Endothelial cell of umbilical vein (primary cell): Measurements from ENCODE around the gene AS3MT. TPM values are rescaled to one million over a fixed set of nuclear protein-coding genes. Genes with fewer than 3 reads are reported as not detected.

Experiments
- BruUV-seq: library from RNA; stranded (reverse); fragments of 400-500 nt; replicated peaks from 2 replicates; lab custom pipeline; 2021; lab: Mats Ljungman, UMichigan
- CTCF ChIA-PET: fragments of 300-600, 350-600 bp; sonication (Branson Sonifier 250); formaldehyde crosslinking; loops from one replicate; lab custom pipeline; 2021; ENCODE audit warnings: antibody characterized with exemption, inconsistent platforms; lab: Charles Lee
- POLR2A ChIA-PET: fragments of 300-600, 350-600 bp; sonication (Branson Sonifier 250); formaldehyde crosslinking; loops from one replicate; lab custom pipeline; 2021; ENCODE audit warnings: antibody characterized with exemption, inconsistent platforms; lab: Charles Lee
- DNase-seq: peaks from one replicate; pipeline ENCODE4 v3.0.0-alpha.2; 2011; ENCODE audit warnings: low read depth, low spot score
- FAIRE-seq: peaks from 2 replicates; lab custom pipeline; 2011; peaks lifted over from hg19 to GRCh38; lab: Jason Lieb, UNC
- H2AFZ ChIP-seq: 2 replicates; pipeline ENCODE4 v1.6.0; 2012; ENCODE audit warnings: low read depth, low read length, control low read depth, inconsistent platforms
- H3K27ac ChIP-seq: 2 replicates; pipeline ENCODE4 v1.5.1; 2011; ENCODE audit warnings: low read depth, mild to moderate bottlenecking, control low read depth, low read length, moderate library complexity; ENCODE audit not compliant: insufficient read depth
- H3K27me3 ChIP-seq, 2 experiments: 2 replicates each; pipeline versions ENCODE4 v1.6.0 to v1.6.1; 2011; ENCODE audit warnings: low read length in 2 of 2, mixed read lengths in 1 of 2; ENCODE audit not compliant: control insufficient read depth in 2 of 2, insufficient read depth in 2 of 2
- H3K36me3 ChIP-seq, 2 experiments: 2 replicates in 1 of 2; 3 replicates in 1 of 2; pipeline ENCODE4 v1.5.1; 2011; ENCODE audit warnings: low read length in 2 of 2, mild to moderate bottlenecking in 1 of 2, moderate library complexity in 1 of 2; ENCODE audit not compliant: control insufficient read depth in 2 of 2, insufficient read depth in 2 of 2; ENCODE audit errors: extremely low read depth in 1 of 2
- H3K4me1 ChIP-seq: 3 replicates; pipeline ENCODE4 v1.5.1; 2011; ENCODE audit warnings: mild to moderate bottlenecking, low read length; ENCODE audit not compliant: control insufficient read depth, insufficient read depth; ENCODE audit errors: extremely low read depth
- H3K4me2 ChIP-seq: 2 replicates; pipeline ENCODE4 v1.6.1; 2011; ENCODE audit warnings: low read length, control low read depth, mixed read lengths; ENCODE audit not compliant: insufficient read depth
- H3K4me3 ChIP-seq, 3 experiments: fragments of 200-600 bp in 1 of 3; sonication (generic), shearing (Covaris generic) in 1 of 3; replicated peaks in 1 of 3; 2 replicates each; pipeline ENCODE4 v1.5.1; 2011 to 2016; ENCODE audit warnings: control low read depth in 3 of 3, low read length in 3 of 3, mild to moderate bottlenecking in 2 of 3, inconsistent platforms in 1 of 3, low read depth in 1 of 3, moderate library complexity in 1 of 3; ENCODE audit not compliant: insufficient read depth in 1 of 3
- H3K79me2 ChIP-seq: 2 replicates; pipeline ENCODE4 v1.6.0; 2012; ENCODE audit warnings: low read length, inconsistent platforms; ENCODE audit not compliant: control insufficient read depth, insufficient read depth
- H3K9ac ChIP-seq: replicated peaks from 2 replicates; pipeline ENCODE3; 2011; ENCODE audit warnings: low read length, control low read depth; ENCODE audit not compliant: insufficient read depth; ENCODE audit errors: extremely low read depth
- H3K9me1 ChIP-seq: replicated peaks from 3 replicates; pipeline ENCODE4 v1.6.0; 2011; ENCODE audit warnings: mild to moderate bottlenecking, low read length; ENCODE audit not compliant: control insufficient read depth, insufficient read depth; ENCODE audit errors: extremely low read depth
- H3K9me3 ChIP-seq: replicated peaks from 2 replicates; pipeline ENCODE4 v1.5.1; 2012; ENCODE audit warnings: low read length, inconsistent platforms; ENCODE audit not compliant: control insufficient read depth, insufficient read depth
- H4K20me1 ChIP-seq: replicated peaks from 2 replicates; pipeline ENCODE3; 2011; ENCODE audit warnings: mild to moderate bottlenecking, low read length; ENCODE audit not compliant: control insufficient read depth, insufficient read depth; ENCODE audit errors: extremely low read depth
- EZH2 ChIP-seq: IDR thresholded peaks from 2 replicates; pipeline ENCODE4 v1.6.1; 2012; ENCODE audit warnings: borderline replicate concordance, low read depth, mild to moderate bottlenecking, moderate library complexity, low read length, inconsistent platforms; ENCODE audit not compliant: severe bottlenecking
- FOS ChIP-seq: IDR thresholded peaks from 2 replicates; pipeline ENCODE4 v1.6.1; 2011; ENCODE audit warnings: mild to moderate bottlenecking, low read length, moderate library complexity, borderline replicate concordance; ENCODE audit not compliant: insufficient read depth
- GATA2 ChIP-seq: IDR thresholded peaks from 2 replicates; pipeline ENCODE4 v1.7.0; 2011; ENCODE audit warnings: low read depth, mild to moderate bottlenecking, moderate library complexity, mixed read lengths, low read length; ENCODE audit not compliant: insufficient read length, insufficient read depth
- JUN ChIP-seq: IDR thresholded peaks from 2 replicates; pipeline ENCODE4 v1.6.1; 2011; ENCODE audit warnings: borderline replicate concordance, low read depth; ENCODE audit not compliant: insufficient read length, insufficient read depth
- MAX ChIP-seq: IDR thresholded peaks from 2 replicates; pipeline ENCODE4 v1.6.1; 2011; ENCODE audit not compliant: insufficient read depth, insufficient read length
- MYC ChIP-seq: IDR thresholded peaks from one replicate; pipeline ENCODE4 v1.6.1; 2011; ENCODE audit warnings: mild to moderate bottlenecking, low read depth, low read length
- POLR2A ChIP-seq: IDR thresholded peaks from 2 replicates; pipeline ENCODE4 v1.6.1; 2012; ENCODE audit warnings: low read depth, mild to moderate bottlenecking, control low read depth, low read length
- POLR2AphosphoS5 ChIP-seq: IDR thresholded peaks from 2 replicates; pipeline ENCODE4 v1.6.1; 2012; ENCODE audit warnings: low read depth, mild to moderate bottlenecking, control low read depth, low read length, moderate library complexity; ENCODE audit not compliant: insufficient read depth
- dilution Hi-C: fragments of 300-500 bp; cut with MboI; formaldehyde crosslinking; loops from one replicate; pipeline ENCODE4 v1.15.0; 2019; ENCODE audit warnings: low sequenced_read_pairs; ENCODE audit not compliant: extremely low pct_ligation_motif_present
- intact Hi-C: fragments of 100-400 bp; cut with micrococcal nuclease; formaldehyde crosslinking; loops from one replicate; pipeline ENCODE4 v1.10.0; 2022
- polyA plus RNA-seq, 4 experiments: library from polyadenylated mRNA; depleted of rRNA in 3 of 4; stranded (reverse) in 3 of 4; unstranded in 1 of 4; fragments of >200 nt; gene quantifications; 2 replicates each; pipeline versions ENCODE4 v1.2.1 to v1.2.3, GENCODE V29; 2011 to 2012; ENCODE audit warnings: missing spikeins in 1 of 4
- total RNA-seq: library from RNA; stranded (reverse); gene quantifications from 2 replicates; pipeline ENCODE4 v1.2.3, GENCODE V29; 2021
- TF ChIP-seq, protein P1 (sequence below), 2 donors: IDR thresholded peaks; 1 replicate in 1 of 2; 2 replicates in 1 of 2; pipeline ENCODE4 v1.5.1; 2011; ENCODE audit warnings: low read length in 2 of 2, mild to moderate bottlenecking in 2 of 2, moderate library complexity in 2 of 2, control low read depth in 1 of 2, inconsistent platforms in 1 of 2, low read depth in 1 of 2; ENCODE audit not compliant: insufficient read depth in 1 of 2; ENCODE audit errors: extremely low read depth in 1 of 2

Gene AS3MT
- total and polyA plus RNA-seq, 2 donors (not counting 3 experiments of a cell fraction or from before 2014, with no cell fraction given), result 1.0 TPM; not detected in 1

GRCh38 chr10:102834143-102834542, 35.1 kb upstream of the AS3MT start:
- TF ChIP-seq MAX (no peak), GATA2 (no peak), MYC (no peak), JUN (no peak), POLR2A (no peak), FOS (no peak), EZH2 (no peak), POLR2AphosphoS5 (no peak)
- TF ChIP-seq, protein P1, sequence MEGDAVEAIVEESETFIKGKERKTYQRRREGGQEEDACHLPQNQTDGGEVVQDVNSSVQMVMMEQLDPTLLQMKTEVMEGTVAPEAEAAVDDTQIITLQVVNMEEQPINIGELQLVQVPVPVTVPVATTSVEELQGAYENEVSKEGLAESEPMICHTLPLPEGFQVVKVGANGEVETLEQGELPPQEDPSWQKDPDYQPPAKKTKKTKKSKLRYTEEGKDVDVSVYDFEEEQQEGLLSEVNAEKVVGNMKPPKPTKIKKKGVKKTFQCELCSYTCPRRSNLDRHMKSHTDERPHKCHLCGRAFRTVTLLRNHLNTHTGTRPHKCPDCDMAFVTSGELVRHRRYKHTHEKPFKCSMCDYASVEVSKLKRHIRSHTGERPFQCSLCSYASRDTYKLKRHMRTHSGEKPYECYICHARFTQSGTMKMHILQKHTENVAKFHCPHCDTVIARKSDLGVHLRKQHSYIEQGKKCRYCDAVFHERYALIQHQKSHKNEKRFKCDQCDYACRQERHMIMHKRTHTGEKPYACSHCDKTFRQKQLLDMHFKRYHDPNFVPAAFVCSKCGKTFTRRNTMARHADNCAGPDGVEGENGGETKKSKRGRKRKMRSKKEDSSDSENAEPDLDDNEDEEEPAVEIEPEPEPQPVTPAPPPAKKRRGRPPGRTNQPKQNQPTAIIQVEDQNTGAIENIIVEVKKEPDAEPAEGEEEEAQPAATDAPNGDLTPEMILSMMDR (IDR thresholded peaks at IDR 0.05; ENCODE audit: extremely low read depth in 1 of 2, insufficient read depth in 1 of 2, low read depth in 1 of 2, low read length in 2 of 2), result no peak
- POLR2A ChIA-PET, result interaction anchor here (0.6 kb wide), 1 partner anchor 355 kb away, joined by 9 read pairs; no protein-coding TSS in a partner anchor
- H3K36me3 ChIP-seq, result no peaks in the 10 kb centered on the region
- H3K79me2 ChIP-seq, result no peaks in the 10 kb centered on the region
- dilution Hi-C loops, result no loop called here
- no peaks in the 10 kb centered on the region for H4K20me1 ChIP-seq
- intact Hi-C loops, result no loop called here
- no peak overlapping the region for H3K27ac ChIP-seq
- no TSS peak for BruUV-seq
- FAIRE-seq (no peak), DNase-seq (no peak)
- peaks cover 0 to 4% of the 10 kb centered on the region in 2 experiments for H3K27me3 ChIP-seq
- no peak overlapping the region for H3K4me3 ChIP-seq
- no peaks in the 10 kb centered on the region for H3K9me3 ChIP-seq
- H2AFZ ChIP-seq, result no peak overlapping the region
- H3K4me1 ChIP-seq, result no peaks in the 10 kb centered on the region
- CTCF ChIA-PET, result interaction anchor here (0.7 to 11.3 kb wide), 5 partner anchors 65 to 410 kb away, joined by 3 to 245 read pairs (median 4); no protein-coding TSS in a partner anchor
- no peak overlapping the region for H3K9ac ChIP-seq
- H3K9me1 ChIP-seq, result no peaks in the 10 kb centered on the region
- H3K4me2 ChIP-seq, result no peak overlapping the region
